Stimulated activated CD8-positive, alpha-beta memory T cell treated with anti-CD3 and anti-CD28 coated beads, Interleukin-12 subunit alpha, Interleukin-12 subunit beta, amount 100 ng/mL, for 1 hour (primary cell): ENCODE results near the gene DIAPH1.
"Not testable (repeated sequence)": the region's sequence is repeated elsewhere in the genome, so short reads cannot be mapped to it uniquely, and the experiment has no call there.

Source experiments
- DNase-seq: peaks from one replicate; pipeline ENCODE4 v3.0.0-alpha.2; 2020; ENCODE audit warnings: low read depth

The DIAPH1 gene

GRCh38 chr5:141609921-141610320 is 8.9 kb downstream of the DIAPH1 start:
- not testable (repeated sequence) for DNase-seq

GRCh38 chr5:141609044-141609443 is 9.8 kb downstream of the DIAPH1 start:
- DNase-seq: no peak

GRCh38 chr5:141608557-141608956 is 10.2 kb downstream of the DIAPH1 start:
- DNase-seq: no peak

GRCh38 chr5:141608046-141608445 is 10.8 kb downstream of the DIAPH1 start:
- DNase-seq: no peak

GRCh38 chr5:141605523-141606277 is 13.1 kb downstream of the DIAPH1 start:
- peak; percentile 66 for DNase-seq

- DNase-seq: no peak
Observed at GRCh38 chr5:141603923-141604717, 14.7 kb downstream of the DIAPH1 start.

GRCh38 chr5:141602606-141603005 is 16.2 kb downstream of the DIAPH1 start:
- no peak for DNase-seq

GRCh38 chr5:141598391-141599345 is 20.1 kb downstream of the DIAPH1 start:
- DNase-seq: no peak

GRCh38 chr5:141597814-141598213 is 21.0 kb downstream of the DIAPH1 start:
- DNase-seq: no peak

GRCh38 chr5:141597394-141597793 is 21.4 kb downstream of the DIAPH1 start:
- no peak for DNase-seq

GRCh38 chr5:141596867-141597266 is 21.9 kb downstream of the DIAPH1 start:
- no peak for DNase-seq

- DNase-seq: no peak
Observed at GRCh38 chr5:141590127-141590526, 28.7 kb downstream of the DIAPH1 start.

- no peak for DNase-seq
Observed at GRCh38 chr5:141586246-141586645, 32.6 kb downstream of the DIAPH1 start.

GRCh38 chr5:141585594-141585993 is 33.2 kb downstream of the DIAPH1 start:
- DNase-seq: no peak

- DNase-seq: no peak
Observed at GRCh38 chr5:141574122-141574510, 44.7 kb downstream of the DIAPH1 start.

GRCh38 chr5:141573489-141574121 is 45.2 kb downstream of the DIAPH1 start:
- no peak for DNase-seq

GRCh38 chr5:141570655-141571054 is 48.1 kb downstream of the DIAPH1 start:
- DNase-seq: no peak

GRCh38 chr5:141567513-141568117 is 51.2 kb downstream of the DIAPH1 start:
- DNase-seq: no peak

- no peak for DNase-seq
Observed at GRCh38 chr5:141565826-141566570, 52.8 kb downstream of the DIAPH1 start.

GRCh38 chr5:141564216-141564692 is 54.5 kb downstream of the DIAPH1 start:
- peak; percentile 33 for DNase-seq
